RWPE2 (cell line): ENCODE data around the gene ITGAD.
A peak's percentile ranks its signal among the peaks of the same experiment; 100 is the strongest.

Experiments used
- ATAC-seq: fragments of 200-7000 bp; cut with Tn5 transposase; 3 replicates; pipeline ENCODE4 v1.9.1; 2021; ENCODE audit warnings: low read depth
- DNase-seq: peaks from one replicate; pipeline ENCODE4 v3.0.0-alpha.2; 2020; ENCODE audit warnings: low spot score
- H3K27ac ChIP-seq: fragments of 450-650 bp; 2 replicates; pipeline ENCODE4 v1.5.1; 2017; ENCODE audit warnings: mild to moderate bottlenecking; ENCODE audit not compliant: poor library complexity, severe bottlenecking
- H3K27me3 ChIP-seq: fragments of 250-450 bp; sonication (Bioruptor Pico); 2 replicates; pipeline ENCODE4 v1.5.1; 2021; ENCODE audit warnings: mild to moderate bottlenecking, moderate library complexity; ENCODE audit not compliant: insufficient read depth, poor library complexity, severe bottlenecking
- H3K36me3 ChIP-seq: fragments of 250-450 bp; sonication (Bioruptor Pico); 2 replicates; pipeline ENCODE4 v1.5.1; 2020; ENCODE audit warnings: low read depth, mild to moderate bottlenecking, moderate library complexity
- H3K4me1 ChIP-seq: fragments of 250-450 bp; sonication (Bioruptor Pico); 2 replicates; pipeline ENCODE4 v1.5.1; 2021; ENCODE audit warnings: mild to moderate bottlenecking, moderate library complexity; ENCODE audit not compliant: insufficient read depth, poor library complexity, severe bottlenecking
- H3K4me3 ChIP-seq: fragments of 250-450 bp; sonication (Bioruptor Pico); 2 replicates; pipeline ENCODE4 v1.5.1; 2021; ENCODE audit warnings: mild to moderate bottlenecking, moderate library complexity; ENCODE audit not compliant: severe bottlenecking
- H3K9me3 ChIP-seq: fragments of 250-450 bp; sonication (Bioruptor Pico); 2 replicates; pipeline ENCODE4 v1.5.1; 2021; ENCODE audit warnings: mild to moderate bottlenecking, moderate library complexity; ENCODE audit not compliant: severe bottlenecking
- TF ChIP-seq, protein P1 (sequence below): fragments of 450-650 bp; IDR thresholded peaks from one replicate; pipeline ENCODE4 v1.5.1; 2017; ENCODE audit warnings: mild to moderate bottlenecking, moderate library complexity; ENCODE audit not compliant: poor library complexity, severe bottlenecking

ITGAD gene

DNA sequence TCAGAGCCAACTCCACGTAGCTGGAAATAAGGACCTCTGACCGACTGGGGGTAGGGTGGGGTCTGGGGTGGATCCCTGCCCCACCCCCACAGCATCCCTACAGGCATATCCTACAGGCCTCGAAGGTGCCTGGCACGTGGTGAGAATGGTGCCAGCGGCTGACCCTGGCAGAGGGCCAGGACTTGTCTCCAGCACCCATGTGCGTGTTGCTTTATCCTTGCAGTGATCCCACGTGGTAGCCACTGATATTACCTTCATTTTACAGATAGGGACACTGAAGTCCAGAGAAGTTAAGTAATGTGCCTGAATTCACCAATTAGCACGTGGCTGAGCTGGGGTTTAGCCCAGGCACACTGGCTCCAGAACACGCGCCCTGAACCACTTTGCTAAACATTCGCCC, 8.3 kb downstream of the ITGAD start:
- DNase-seq: no peak

DNA sequence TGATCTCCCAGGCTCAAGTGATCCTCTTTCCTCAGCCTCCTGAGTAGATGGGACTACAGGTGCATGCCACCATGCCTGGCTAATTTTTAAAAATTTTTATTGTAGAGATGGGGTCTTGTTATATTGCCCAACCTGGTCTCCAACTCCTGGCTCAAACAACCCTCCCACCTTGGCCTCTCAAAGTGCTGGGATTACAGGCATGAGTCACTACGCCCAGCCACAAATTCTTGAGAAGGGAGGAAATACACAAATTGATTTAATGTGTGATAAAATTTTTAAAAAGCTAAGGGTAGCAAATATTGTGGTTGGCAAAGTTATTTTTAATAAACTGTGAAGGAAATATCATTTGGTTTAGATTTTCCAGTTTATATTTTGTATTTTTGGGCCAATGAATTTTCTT, 9.6 kb downstream of the ITGAD start:
- H3K36me3 ChIP-seq: no peaks in the 10 kb centered on the region
- H3K9me3 ChIP-seq: no peaks in the 10 kb centered on the region
- no peaks in the 10 kb centered on the region for H3K27me3 ChIP-seq
- no peak for DNase-seq
- H3K4me1 ChIP-seq: peaks cover 6% of the 10 kb centered on the region
- ATAC-seq: peak; percentile 68
- TF ChIP-seq, protein P1, sequence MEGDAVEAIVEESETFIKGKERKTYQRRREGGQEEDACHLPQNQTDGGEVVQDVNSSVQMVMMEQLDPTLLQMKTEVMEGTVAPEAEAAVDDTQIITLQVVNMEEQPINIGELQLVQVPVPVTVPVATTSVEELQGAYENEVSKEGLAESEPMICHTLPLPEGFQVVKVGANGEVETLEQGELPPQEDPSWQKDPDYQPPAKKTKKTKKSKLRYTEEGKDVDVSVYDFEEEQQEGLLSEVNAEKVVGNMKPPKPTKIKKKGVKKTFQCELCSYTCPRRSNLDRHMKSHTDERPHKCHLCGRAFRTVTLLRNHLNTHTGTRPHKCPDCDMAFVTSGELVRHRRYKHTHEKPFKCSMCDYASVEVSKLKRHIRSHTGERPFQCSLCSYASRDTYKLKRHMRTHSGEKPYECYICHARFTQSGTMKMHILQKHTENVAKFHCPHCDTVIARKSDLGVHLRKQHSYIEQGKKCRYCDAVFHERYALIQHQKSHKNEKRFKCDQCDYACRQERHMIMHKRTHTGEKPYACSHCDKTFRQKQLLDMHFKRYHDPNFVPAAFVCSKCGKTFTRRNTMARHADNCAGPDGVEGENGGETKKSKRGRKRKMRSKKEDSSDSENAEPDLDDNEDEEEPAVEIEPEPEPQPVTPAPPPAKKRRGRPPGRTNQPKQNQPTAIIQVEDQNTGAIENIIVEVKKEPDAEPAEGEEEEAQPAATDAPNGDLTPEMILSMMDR: no peak
- H3K4me3 ChIP-seq: no peak overlapping the region
- H3K27ac ChIP-seq: no peak overlapping the region

More for the DNA sequence above, 8.3 kb downstream of the ITGAD start:
- H3K27me3 ChIP-seq: no peaks in the 10 kb centered on the region
- H3K4me1 ChIP-seq: peaks cover 6% of the 10 kb centered on the region
- no peak overlapping the region for H3K27ac ChIP-seq
- H3K9me3 ChIP-seq: no peaks in the 10 kb centered on the region
- H3K4me3 ChIP-seq: no peak overlapping the region
- H3K36me3 ChIP-seq: no peaks in the 10 kb centered on the region
- TF ChIP-seq, protein P1: no peak
- ATAC-seq: no peak

DNA sequence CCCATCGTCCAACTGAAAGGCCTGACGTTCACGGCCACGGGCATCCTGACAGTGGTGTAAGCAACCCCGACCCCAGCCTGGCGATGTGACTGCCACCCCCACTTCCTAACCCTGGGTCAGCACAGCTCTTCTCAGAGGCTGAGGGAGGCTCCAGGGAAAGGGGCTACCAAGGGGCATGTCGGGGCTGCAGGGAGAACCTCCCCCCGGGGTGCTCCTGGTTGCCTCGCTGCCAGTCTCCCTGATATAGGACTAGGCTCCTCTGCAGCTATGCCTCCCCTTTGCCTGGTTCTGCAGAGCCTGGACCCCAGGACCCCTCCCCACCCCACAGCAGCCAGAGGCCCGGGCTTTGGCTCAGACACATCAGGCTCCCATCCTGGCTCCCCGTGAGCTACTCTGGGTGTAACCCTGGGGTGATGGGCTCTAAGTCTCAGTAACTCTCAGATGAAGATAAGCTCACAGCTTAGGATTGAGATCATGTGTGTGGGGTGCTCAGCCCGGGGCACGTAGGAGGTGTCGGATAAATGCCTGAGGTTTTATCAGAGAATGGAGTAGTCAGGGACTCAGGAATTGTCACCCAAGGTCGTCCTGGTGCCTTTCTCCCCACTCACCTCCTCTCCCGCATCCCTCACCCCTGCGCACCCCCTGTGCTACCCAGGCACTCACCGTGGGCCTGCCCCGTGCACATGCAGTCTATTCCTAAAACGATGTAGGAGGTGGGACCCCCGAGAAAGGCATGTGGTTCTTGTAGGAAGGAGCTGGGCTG, 10.6 kb downstream of the ITGAD start:
- Histone ChIP-seq H3K27ac (no peak overlapping the region), H3K9me3 (no peaks in the 10 kb centered on the region), H3K27me3 (no peaks in the 10 kb centered on the region), H3K4me1 (peaks cover 6% of the 10 kb centered on the region), H3K4me3 (no peak overlapping the region), H3K36me3 (no peaks in the 10 kb centered on the region)
- ATAC-seq (no peak), DNase-seq (no peak)
- TF ChIP-seq, protein P1: no peak

DNA sequence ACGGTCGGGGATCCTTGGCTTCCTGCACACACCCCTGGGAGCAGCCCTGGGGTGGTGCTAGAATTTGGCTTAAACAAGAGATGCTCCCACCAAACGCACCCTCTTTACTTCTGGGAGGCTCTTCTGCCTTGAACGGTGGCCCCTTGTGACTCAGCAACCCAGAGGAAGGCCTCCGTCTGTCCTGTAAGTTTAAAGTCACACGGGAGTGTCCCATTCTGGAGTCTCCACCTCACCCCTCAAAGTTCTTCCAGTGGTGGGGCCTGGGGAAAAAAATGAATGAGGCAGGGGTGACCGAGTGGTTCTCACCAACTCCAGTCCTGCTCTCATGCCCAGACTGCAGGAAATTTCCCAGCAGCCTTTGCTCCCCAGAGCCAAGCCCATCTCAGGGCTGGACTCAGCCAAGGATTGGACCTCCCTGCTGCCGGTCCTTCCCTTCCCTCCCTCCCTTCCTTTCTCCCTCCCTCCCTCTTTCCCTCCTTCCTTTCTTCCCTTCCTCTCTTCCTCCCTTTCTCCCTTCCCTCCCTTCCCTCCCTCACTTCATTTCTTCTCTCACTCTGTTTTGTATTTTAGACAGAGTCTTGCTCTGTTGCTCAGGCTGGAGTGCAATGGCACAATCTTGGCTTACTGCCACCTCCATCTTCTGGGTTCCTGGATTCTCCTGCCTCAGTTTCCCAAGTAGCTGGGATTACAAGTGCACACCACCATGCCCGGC, 11.4 kb downstream of the ITGAD start:
- ATAC-seq (no peak), DNase-seq (no peak)
- TF ChIP-seq, protein P1: no peak
- H3K27ac ChIP-seq: no peak overlapping the region
- no peaks in the 10 kb centered on the region for H3K9me3 ChIP-seq
- no peak overlapping the region for H3K4me3 ChIP-seq
- no peaks in the 10 kb centered on the region for H3K27me3 ChIP-seq
- H3K36me3 ChIP-seq: no peaks in the 10 kb centered on the region
- peaks cover 6% of the 10 kb centered on the region for H3K4me1 ChIP-seq

DNA sequence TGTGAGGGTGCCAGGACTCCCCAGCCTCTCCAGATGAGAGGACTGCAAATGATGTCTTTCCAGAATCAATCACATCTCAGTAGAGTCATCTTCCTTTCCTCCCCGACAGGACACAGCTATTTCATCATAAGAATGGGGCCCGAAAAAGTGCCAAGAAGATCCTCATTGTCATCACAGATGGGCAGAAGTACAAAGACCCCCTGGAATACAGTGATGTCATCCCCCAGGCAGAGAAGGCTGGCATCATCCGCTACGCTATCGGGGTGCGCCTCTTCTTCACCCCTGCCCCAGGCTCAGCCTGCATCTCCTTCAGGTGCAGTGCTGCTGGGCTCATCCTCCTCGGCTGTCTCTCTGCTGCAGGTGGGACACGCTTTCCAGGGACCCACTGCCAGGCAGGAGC, 14.3 kb downstream of the ITGAD start:
- ATAC-seq (no peak), DNase-seq (no peak)
- H3K27ac ChIP-seq: no peak overlapping the region
- H3K36me3 ChIP-seq: no peaks in the 10 kb centered on the region
- no peaks in the 10 kb centered on the region for H3K9me3 ChIP-seq
- no peaks in the 10 kb centered on the region for H3K27me3 ChIP-seq
- H3K4me1 ChIP-seq: peaks cover 6% of the 10 kb centered on the region
- TF ChIP-seq, protein P1: no peak
- H3K4me3 ChIP-seq: no peak overlapping the region
